Suprapubic skin (tissue), 4 donors: Measurements from ENCODE around the gene CROT. TPM values are rescaled to one million over a fixed set of nuclear protein-coding genes. Genes with fewer than 3 reads are reported as not detected.

Source experiments
- DNase-seq, 2 donors: peaks; one replicate each; pipeline ENCODE4 v3.0.0-alpha.2; 2019; ENCODE audit warnings: low spot score in 2 of 2
- H3K27ac ChIP-seq: fragments of 200-600 bp; sonication (generic); one replicate; pipeline ENCODE4 v1.5.1; 2019
- H3K27me3 ChIP-seq: fragments of 200-600 bp; sonication (generic); one replicate; pipeline ENCODE4 v1.5.1; 2019
- H3K36me3 ChIP-seq: fragments of 200-600 bp; sonication (generic); one replicate; pipeline ENCODE4 v1.5.1; 2019
- H3K4me1 ChIP-seq: fragments of 200-600 bp; sonication (generic); one replicate; pipeline ENCODE4 v1.5.1; 2019
- H3K4me3 ChIP-seq: fragments of 200-600 bp; sonication (generic); one replicate; pipeline ENCODE4 v1.5.1; 2019; ENCODE audit warnings: mild to moderate bottlenecking
- H3K9me3 ChIP-seq: fragments of 200-600 bp; sonication (generic); one replicate; pipeline ENCODE4 v1.5.1; 2019
- EP300 ChIP-seq: sonication (generic); formaldehyde crosslinking; IDR thresholded peaks from one replicate; pipeline ENCODE4 v1.6.1; 2017; ENCODE audit warnings: antibody characterized with exemption
- POLR2A ChIP-seq, 2 donors: fragments of 450-650 bp; IDR thresholded peaks; one replicate each; pipeline ENCODE4 v1.6.1; 2017; ENCODE audit warnings: antibody characterized with exemption in 2 of 2, mild to moderate bottlenecking in 2 of 2, moderate library complexity in 2 of 2
- POLR2AphosphoS5 ChIP-seq, 3 donors: sonication (generic); formaldehyde crosslinking; IDR thresholded peaks; one replicate each; pipeline ENCODE4 v1.6.1; 2017; ENCODE audit warnings: antibody characterized with exemption in 3 of 3
- WGBS: methylation state at CpG from one replicate; pipeline ENCODE4 v1.1.5; 2018; 5-methylcytosine and 5-hydroxymethylcytosine counted together
- total RNA-seq, 4 donors: library from RNA; depleted of rRNA; stranded (reverse); fragments of >200 nt; gene quantifications; one replicate each; pipeline ENCODE4 v1.1.0, GENCODE V29; 2016
- TF ChIP-seq, protein P1 (sequence below), 2 donors: fragments of 200-600 bp in 1 of 2; fragments of 450-650 bp in 1 of 2; sonication (generic) in 1 of 2; IDR thresholded peaks; one replicate each; pipeline ENCODE4 v1.5.1; 2016 to 2019; ENCODE audit warnings: antibody characterized with exemption in 2 of 2, mild to moderate bottlenecking in 1 of 2, moderate library complexity in 1 of 2

CROT gene
- total RNA-seq, 4 donors from 2014 or later, result 18.5 to 68.6 (median 31.7) TPM

DNA sequence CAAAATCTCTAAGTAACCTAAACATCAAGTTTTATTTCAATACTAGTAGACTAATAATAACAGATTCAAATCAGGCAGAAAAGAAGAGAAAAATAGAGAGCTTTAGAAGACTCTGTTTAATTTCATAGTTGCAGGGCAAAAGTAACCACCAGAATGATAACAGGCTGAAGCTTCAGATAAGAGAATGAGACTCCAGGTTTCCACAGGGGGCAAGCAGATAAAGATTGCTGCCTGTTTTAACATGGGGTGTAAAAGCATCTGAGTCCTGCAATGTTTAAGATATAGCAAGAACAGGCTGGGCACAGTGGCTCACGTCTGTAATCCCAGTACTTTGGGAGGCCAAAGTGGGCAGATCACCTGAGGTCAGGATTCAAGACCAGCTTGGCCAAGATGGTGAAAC lies 11.0 kb downstream of the CROT start:
- H3K27ac ChIP-seq, result no peak overlapping the region
- peaks cover 7% of the 10 kb centered on the region for H3K9me3 ChIP-seq
- no peak for DNase-seq
- H3K27me3 ChIP-seq, result no peaks in the 10 kb centered on the region
- H3K4me1 ChIP-seq, result no peaks in the 10 kb centered on the region
- H3K36me3 ChIP-seq, result peaks cover 52% of the 10 kb centered on the region
- TF ChIP-seq POLR2AphosphoS5 (IDR thresholded peaks at IDR 0.05), result no peak
- no peak for TF ChIP-seq EP300
- no peak for TF ChIP-seq POLR2A (IDR thresholded peaks at IDR 0.05)
- TF ChIP-seq, protein P1, sequence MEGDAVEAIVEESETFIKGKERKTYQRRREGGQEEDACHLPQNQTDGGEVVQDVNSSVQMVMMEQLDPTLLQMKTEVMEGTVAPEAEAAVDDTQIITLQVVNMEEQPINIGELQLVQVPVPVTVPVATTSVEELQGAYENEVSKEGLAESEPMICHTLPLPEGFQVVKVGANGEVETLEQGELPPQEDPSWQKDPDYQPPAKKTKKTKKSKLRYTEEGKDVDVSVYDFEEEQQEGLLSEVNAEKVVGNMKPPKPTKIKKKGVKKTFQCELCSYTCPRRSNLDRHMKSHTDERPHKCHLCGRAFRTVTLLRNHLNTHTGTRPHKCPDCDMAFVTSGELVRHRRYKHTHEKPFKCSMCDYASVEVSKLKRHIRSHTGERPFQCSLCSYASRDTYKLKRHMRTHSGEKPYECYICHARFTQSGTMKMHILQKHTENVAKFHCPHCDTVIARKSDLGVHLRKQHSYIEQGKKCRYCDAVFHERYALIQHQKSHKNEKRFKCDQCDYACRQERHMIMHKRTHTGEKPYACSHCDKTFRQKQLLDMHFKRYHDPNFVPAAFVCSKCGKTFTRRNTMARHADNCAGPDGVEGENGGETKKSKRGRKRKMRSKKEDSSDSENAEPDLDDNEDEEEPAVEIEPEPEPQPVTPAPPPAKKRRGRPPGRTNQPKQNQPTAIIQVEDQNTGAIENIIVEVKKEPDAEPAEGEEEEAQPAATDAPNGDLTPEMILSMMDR (IDR thresholded peaks at IDR 0.05), result no peak
- H3K4me3 ChIP-seq, result no peak overlapping the region
- 94% methylated on average over 1 of the region's 1 CpG for WGBS

DNA sequence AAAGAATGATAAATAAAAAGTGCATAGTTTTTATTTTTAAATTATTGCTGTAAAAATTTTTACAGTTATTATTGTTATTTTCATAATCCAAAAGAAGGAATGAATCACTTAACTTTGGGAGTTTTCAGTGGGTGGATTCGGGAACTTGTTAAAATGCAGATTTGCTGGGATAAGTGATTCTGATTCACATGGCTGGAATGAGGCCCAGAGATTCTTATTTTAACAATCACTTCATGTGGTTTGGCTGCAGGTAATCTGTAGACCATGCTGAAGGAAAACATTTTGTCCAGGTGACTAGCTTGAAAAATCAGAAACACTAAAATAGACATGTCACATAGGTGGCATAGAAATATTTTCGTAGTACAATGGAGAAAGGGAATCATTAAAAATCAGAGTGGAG lies 13.9 kb downstream of the CROT start:
- Histone ChIP-seq H3K27ac (no peak overlapping the region), H3K4me3 (no peak overlapping the region), H3K27me3 (no peaks in the 10 kb centered on the region), H3K36me3 (peaks cover 32% of the 10 kb centered on the region), H3K9me3 (peaks cover 2% of the 10 kb centered on the region), H3K4me1 (no peaks in the 10 kb centered on the region)
- 41% methylated on average over 2 of the region's 2 CpGs for WGBS
- TF ChIP-seq, protein P1 (IDR thresholded peaks at IDR 0.05), result no peak
- TF ChIP-seq EP300 (no peak), POLR2A (IDR thresholded peaks at IDR 0.05) (no peak)
- no peak for DNase-seq

DNA sequence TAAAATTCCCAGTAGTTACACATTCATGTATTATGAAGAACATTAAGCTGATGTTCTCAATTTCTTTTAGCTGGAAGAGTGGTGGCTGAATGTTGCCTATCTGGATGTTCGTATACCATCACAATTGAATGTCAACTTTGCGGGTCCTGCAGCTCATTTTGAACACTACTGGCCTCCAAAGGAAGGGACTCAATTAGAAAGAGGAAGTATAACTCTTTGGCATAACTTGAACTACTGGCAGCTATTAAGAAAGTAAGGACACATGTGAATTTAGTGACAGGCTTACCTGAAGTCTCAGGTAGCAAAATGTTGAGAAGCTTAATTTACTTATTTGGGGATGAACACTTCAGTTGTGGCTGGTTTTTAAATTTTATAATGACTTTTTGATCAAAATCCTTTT lies 15.9 kb downstream of the CROT start:
- H3K36me3 ChIP-seq, result peaks cover 27% of the 10 kb centered on the region
- no peaks in the 10 kb centered on the region for H3K9me3 ChIP-seq
- H3K27ac ChIP-seq, result no peak overlapping the region
- WGBS, result 92% methylated on average over 2 of the region's 2 CpGs
- TF ChIP-seq POLR2A (IDR thresholded peaks at IDR 0.05), result no peak
- no peak for DNase-seq
- no peak overlapping the region for H3K4me3 ChIP-seq
- H3K27me3 ChIP-seq, result no peaks in the 10 kb centered on the region
- no peaks in the 10 kb centered on the region for H3K4me1 ChIP-seq

DNA sequence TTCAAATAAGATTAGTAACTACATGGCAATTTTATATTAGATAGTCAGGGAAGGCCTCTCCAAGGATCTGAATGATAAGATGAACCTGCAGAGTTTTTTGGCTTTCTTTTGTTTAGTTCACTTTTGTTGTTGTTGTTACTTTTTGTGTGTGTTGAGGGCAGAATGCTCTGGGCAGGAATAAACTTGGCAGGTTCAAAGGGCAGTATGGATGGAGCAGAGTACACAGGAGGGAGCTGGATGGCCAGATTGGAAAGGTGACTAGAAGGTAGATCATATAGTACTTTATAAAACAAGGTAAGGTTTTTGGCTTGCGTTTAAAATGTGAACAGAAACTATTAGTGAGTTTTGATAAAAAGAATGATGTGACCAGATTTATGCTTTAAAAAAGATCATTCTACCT lies 17.9 kb downstream of the CROT start:
- Histone ChIP-seq H3K4me1 (no peaks in the 10 kb centered on the region), H3K27me3 (no peaks in the 10 kb centered on the region), H3K36me3 (peaks cover 27% of the 10 kb centered on the region), H3K9me3 (no peaks in the 10 kb centered on the region), H3K4me3 (no peak overlapping the region), H3K27ac (no peak overlapping the region)
- DNase-seq, result no peak
- no peak for TF ChIP-seq EP300
- TF ChIP-seq, protein P1 (IDR thresholded peaks at IDR 0.05), result no peak
- WGBS, result 96% methylated on average over 1 of the region's 1 CpG

DNA sequence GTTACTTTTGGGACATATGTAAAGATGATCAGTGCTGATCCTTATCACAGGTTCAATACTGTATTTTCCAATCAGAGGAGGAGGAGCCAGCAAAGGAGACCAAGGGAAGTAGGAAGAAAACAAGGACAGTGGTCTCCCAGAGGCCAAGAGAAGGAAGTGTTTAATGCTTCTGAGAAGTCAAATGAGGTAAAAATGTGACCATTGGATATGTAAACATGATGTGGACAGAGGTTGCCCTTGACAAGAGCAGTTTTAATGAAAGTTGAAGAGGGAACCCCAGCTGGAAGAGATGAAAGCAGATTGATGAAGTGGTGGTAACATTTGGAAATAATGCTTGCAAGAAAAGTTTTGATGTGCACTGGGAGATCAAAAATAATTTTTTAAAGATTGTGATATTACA lies 18.8 kb downstream of the CROT start:
- H3K27ac ChIP-seq, result no peak overlapping the region
- no peaks in the 10 kb centered on the region for H3K27me3 ChIP-seq
- H3K9me3 ChIP-seq, result no peaks in the 10 kb centered on the region
- peaks cover 27% of the 10 kb centered on the region for H3K36me3 ChIP-seq
- TF ChIP-seq, protein P1 (IDR thresholded peaks at IDR 0.05), result no peak
- TF ChIP-seq POLR2A (IDR thresholded peaks at IDR 0.05) (no peak), POLR2AphosphoS5 (IDR thresholded peaks at IDR 0.05) (no peak), EP300 (no peak)
- H3K4me3 ChIP-seq, result no peak overlapping the region
- DNase-seq, result no peak
- H3K4me1 ChIP-seq, result no peaks in the 10 kb centered on the region

DNA sequence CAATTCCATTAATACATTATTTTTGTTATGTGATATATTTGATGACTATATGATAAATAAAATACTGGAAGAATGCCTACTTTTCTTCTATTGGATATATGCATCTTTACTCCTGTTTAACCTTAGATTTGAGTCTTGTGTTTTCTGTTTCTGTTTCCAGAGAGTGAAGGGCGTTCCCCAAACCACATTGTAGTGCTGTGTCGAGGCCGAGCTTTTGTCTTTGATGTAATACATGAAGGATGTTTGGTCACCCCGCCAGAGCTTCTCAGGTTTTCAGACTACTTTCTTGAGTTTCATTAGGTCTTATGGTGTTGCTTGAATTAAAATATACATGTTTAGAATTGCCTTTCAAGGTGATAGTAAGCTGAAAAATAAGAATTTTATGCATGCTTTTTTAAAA lies 23.8 kb downstream of the CROT start:
- no peak overlapping the region for H3K4me3 ChIP-seq
- no peak for DNase-seq
- no peaks in the 10 kb centered on the region for H3K9me3 ChIP-seq
- peaks cover 30% of the 10 kb centered on the region for H3K36me3 ChIP-seq
- TF ChIP-seq POLR2AphosphoS5 (IDR thresholded peaks at IDR 0.05) (no peak), EP300 (no peak), POLR2A (IDR thresholded peaks at IDR 0.05) (no peak)
- TF ChIP-seq, protein P1 (IDR thresholded peaks at IDR 0.05), result no peak
- WGBS, result 91% methylated on average over 4 of the region's 4 CpGs
- no peaks in the 10 kb centered on the region for H3K4me1 ChIP-seq
- H3K27me3 ChIP-seq, result no peaks in the 10 kb centered on the region
- no peak overlapping the region for H3K27ac ChIP-seq
